HCT116 (cell line): ENCODE results near the gene TTYH1. TPM values are rescaled to one million over a fixed set of nuclear protein-coding genes. Genes with fewer than 3 reads are reported as not detected.
A peak's percentile ranks its signal among the peaks of the same experiment; 100 is the strongest.

Experiments
- ATAC-seq: fragments of 200-7000 bp; cut with Tn5 transposase; 2 replicates; pipeline ENCODE4 v1.9.1; 2020; ENCODE audit warnings: mild to moderate bottlenecking, moderate library complexity
- BruUV-seq: library from RNA; stranded (reverse); fragments of 400-500 nt; replicated peaks from 2 replicates; lab custom pipeline; 2021; lab: Mats Ljungman, UMichigan
- CTCF ChIA-PET: fragments of 300-600 bp; sonication (Branson Sonifier 250); formaldehyde crosslinking; loops from one replicate; lab custom pipeline; 2021; ENCODE audit warnings: antibody characterized with exemption; lab: Charles Lee
- POLR2A ChIA-PET: fragments of 300-600, 350-600 bp; sonication (Branson Sonifier 250); formaldehyde crosslinking; loops from one replicate; lab custom pipeline; 2021; ENCODE audit warnings: antibody characterized with exemption; lab: Charles Lee
- RAD21 ChIA-PET, 2 experiments: fragments of 300-600 bp; sonication (Branson Sonifier 250); formaldehyde crosslinking; loops; one replicate each; lab custom pipeline; 2023; ENCODE audit warnings: low total read pairs in 2 of 2; ENCODE audit not compliant: uncharacterized antibody in 2 of 2, unreplicated experiment in 2 of 2, low non-redundant PET in 1 of 2; lab: Charles Lee
- DNase-seq: peaks from one replicate; pipeline ENCODE4 v3.0.0-alpha.2; 2010; ENCODE audit warnings: low read depth, low spot score
- H2AFZ ChIP-seq: fragments of 200-600 bp; shearing (Covaris generic), sonication (generic); 2 replicates; pipeline ENCODE4 v1.6.1; 2017; ENCODE audit warnings: low read depth, mixed run types, mixed read lengths, antibody characterized with exemption, low read length; ENCODE audit not compliant: poor library complexity, severe bottlenecking
- H3K27ac ChIP-seq: 2 replicates; pipeline ENCODE4 v1.5.1; 2012; ENCODE audit warnings: low read depth, low read length
- H3K27me3 ChIP-seq: fragments of 200-600 bp; sonication (generic); 2 replicates; pipeline ENCODE4 v1.6.1; 2016; ENCODE audit warnings: mixed run types, low read length, mixed read lengths; ENCODE audit not compliant: insufficient read depth
- H3K36me3 ChIP-seq, 2 experiments: fragments of 200-500 bp in 1 of 2; fragments of 200-600 bp in 1 of 2; sonication (Bioruptor generic) in 1 of 2; sonication (generic) in 1 of 2; 2 replicates each; pipeline versions ENCODE4 v1.5.1 to v1.6.1; 2014 to 2016; ENCODE audit warnings: low read length in 2 of 2, inconsistent platforms in 1 of 2, mixed read lengths in 1 of 2, mixed run types in 1 of 2; ENCODE audit not compliant: insufficient read depth in 2 of 2, control insufficient read depth in 1 of 2
- H3K4me1 ChIP-seq, 2 experiments: fragments of 200-600 bp in 1 of 2; sonication (generic) in 1 of 2; 2 replicates each; pipeline versions ENCODE4 v1.5.1 to v1.6.1; 2012 to 2017; ENCODE audit warnings: low read length in 2 of 2, inconsistent platforms in 1 of 2, mild to moderate bottlenecking in 1 of 2, mixed read lengths in 1 of 2, mixed run types in 1 of 2, moderate library complexity in 1 of 2; ENCODE audit not compliant: insufficient read depth in 2 of 2, control insufficient read depth in 1 of 2
- H3K4me2 ChIP-seq: fragments of 200-600 bp; sonication (generic); 2 replicates; pipeline ENCODE4 v1.6.1; 2017; ENCODE audit warnings: mixed run types, low read length, mixed read lengths
- H3K4me3 ChIP-seq, 2 experiments: fragments of 200-600 bp in 1 of 2; sonication (generic) in 1 of 2; replicated peaks in 1 of 2; 2 replicates each; pipeline ENCODE4 v1.5.1; 2011 to 2016; ENCODE audit warnings: low read length in 2 of 2, control low read depth in 1 of 2, low read depth in 1 of 2, mild to moderate bottlenecking in 1 of 2, mixed read lengths in 1 of 2, mixed run types in 1 of 2
- H3K79me2 ChIP-seq: fragments of 200-600 bp; sonication (generic); 2 replicates; pipeline ENCODE4 v1.6.1; 2017; ENCODE audit warnings: mild to moderate bottlenecking, mixed run types, low read length, moderate library complexity, mixed read lengths; ENCODE audit not compliant: insufficient read depth
- H3K9ac ChIP-seq: fragments of 200-600 bp; sonication (generic); 2 replicates; pipeline ENCODE4 v1.6.1; 2016; ENCODE audit warnings: low read length, mixed read lengths
- H3K9me2 ChIP-seq: fragments of 200-600 bp; sonication (generic), shearing (Covaris generic); 2 replicates; pipeline ENCODE4 v1.6.1; 2017; ENCODE audit warnings: mixed run types, mild to moderate bottlenecking, moderate library complexity; ENCODE audit not compliant: insufficient read depth
- H3K9me3 ChIP-seq, 2 experiments: fragments of 200-500 bp in 1 of 2; fragments of 200-600 bp in 1 of 2; sonication (Bioruptor generic) in 1 of 2; sonication (generic) in 1 of 2; 2 replicates each; pipeline ENCODE4 v1.6.1; 2014 to 2017; ENCODE audit warnings: low read length in 2 of 2, mixed read lengths in 2 of 2, inconsistent platforms in 1 of 2, low read depth in 1 of 2, mild to moderate bottlenecking in 1 of 2, mixed run types in 1 of 2, moderate library complexity in 1 of 2; ENCODE audit not compliant: control insufficient read depth in 1 of 2, insufficient read depth in 1 of 2
- H4K20me1 ChIP-seq: fragments of 200-600 bp; sonication (generic), shearing (Covaris generic); 2 replicates; pipeline ENCODE4 v1.6.1; 2017; ENCODE audit warnings: mixed run types, mild to moderate bottlenecking, moderate library complexity; ENCODE audit not compliant: insufficient read depth
- CEBPB ChIP-seq: IDR thresholded peaks from 2 replicates; pipeline ENCODE4 v1.6.1; 2012; ENCODE audit warnings: low read depth
- ELF1 ChIP-seq: IDR thresholded peaks from 2 replicates; pipeline ENCODE4 v1.6.1; 2012; ENCODE audit warnings: low read depth, borderline replicate concordance
- EZH2 ChIP-seq: fragments of 200-600 bp; sonication (generic); IDR thresholded peaks from 2 replicates; pipeline ENCODE4 v1.6.1; 2017; ENCODE audit warnings: antibody characterized with exemption, mixed run types
- POLR2A ChIP-seq: IDR thresholded peaks from 2 replicates; pipeline ENCODE4 v1.7.0; 2011; ENCODE audit warnings: borderline replicate concordance; ENCODE audit not compliant: insufficient read depth, insufficient read length; ENCODE audit errors: extremely low read depth
- RAD21 ChIP-seq: IDR thresholded peaks from 2 replicates; pipeline ENCODE4 v1.6.1; 2012; ENCODE audit warnings: low read depth, mild to moderate bottlenecking
- SIN3A ChIP-seq: IDR thresholded peaks from 2 replicates; pipeline ENCODE4 v1.6.1; 2012; ENCODE audit warnings: low read depth
- YY1 ChIP-seq: IDR thresholded peaks from 2 replicates; pipeline ENCODE4 v1.6.1; 2011; ENCODE audit warnings: low read length, low read depth, moderate library complexity, mild to moderate bottlenecking; ENCODE audit not compliant: insufficient replicate concordance; ENCODE audit errors: extremely low read depth
- ZFX ChIP-seq: fragments of 450-650 bp; IDR thresholded peaks from 2 replicates; pipeline ENCODE4 v1.6.1; 2017
- ZNF274 ChIP-seq: fragments of 200-500 bp; sonication (Bioruptor generic); IDR thresholded peaks from 2 replicates; pipeline ENCODE4 v1.6.1; 2014; ENCODE audit warnings: mild to moderate bottlenecking, low read depth, low read length, inconsistent platforms
- intact Hi-C: fragments of 100-400 bp; cut with micrococcal nuclease; formaldehyde crosslinking; loops from 2 replicates; pipeline ENCODE4 v1.10.0; 2022
- total RNA-seq: library from RNA; stranded (reverse); gene quantifications from one replicate; pipeline ENCODE4 v1.2.1, GENCODE V29; 2021; ENCODE audit not compliant: unreplicated experiment
- TF ChIP-seq, protein P1 (sequence below): IDR thresholded peaks from 2 replicates; pipeline ENCODE4 v1.6.1; 2012; ENCODE audit warnings: low read depth

TTYH1 gene
- total RNA-seq, 1 experiment from 2014 or later = 0.37 TPM

DNA sequence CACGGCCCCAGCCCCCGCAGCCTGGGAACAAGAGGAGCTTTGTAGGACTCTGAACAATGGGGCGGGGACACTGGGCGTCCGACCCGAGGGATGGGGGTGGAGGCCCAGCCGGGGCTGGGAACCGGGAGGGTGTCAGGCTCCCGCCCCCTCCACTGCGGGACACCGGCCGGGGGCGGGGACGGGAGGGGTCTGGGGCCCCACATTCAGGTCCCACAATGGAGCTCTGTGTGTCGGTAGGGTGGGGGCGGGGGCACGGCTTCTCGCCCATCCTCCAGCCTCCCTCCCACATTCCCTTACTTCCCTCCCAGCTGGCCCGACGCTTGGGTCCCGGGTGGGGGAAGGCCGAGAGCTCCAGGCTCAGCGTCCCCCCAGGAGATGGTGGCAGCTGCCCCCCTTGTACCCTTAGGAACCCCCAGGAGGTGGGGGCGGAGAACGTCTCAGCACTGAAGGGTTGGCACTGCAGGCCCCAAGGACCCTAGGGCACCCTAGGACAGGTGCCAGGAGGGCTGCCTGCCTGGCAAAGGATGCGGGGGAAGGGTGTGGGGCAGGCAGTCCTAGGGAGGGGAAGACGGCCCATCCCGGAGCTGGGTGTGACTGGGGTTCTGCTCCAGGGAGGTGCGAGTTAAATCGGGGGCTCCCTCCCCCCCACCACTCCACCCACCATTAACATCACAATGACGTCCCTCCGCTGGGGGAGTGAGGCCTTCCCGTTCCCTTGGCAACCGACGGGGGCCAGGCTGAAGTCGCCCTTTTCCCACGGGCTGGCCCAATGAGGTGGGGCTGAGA lies 5.3 kb downstream of the TTYH1 start:
- CTCF ChIA-PET = interaction anchor here (1.8 kb wide), 1 partner anchor 10 kb away, joined by 4 read pairs; no protein-coding TSS in a partner anchor

More for the DNA sequence above, 5.3 kb downstream of the TTYH1 start:
- POLR2A ChIA-PET = interaction anchor here (0.7 to 1.5 kb wide), 2 partner anchors 10 kb away, joined by 3 to 4 read pairs; no protein-coding TSS in a partner anchor
- no peaks in the 10 kb centered on the region for H3K9me3 ChIP-seq
- H3K4me3 ChIP-seq = no peak overlapping the region
- H3K9ac ChIP-seq = no peak overlapping the region
- no peak overlapping the region for H2AFZ ChIP-seq
- H3K9me2 ChIP-seq = no peaks in the 10 kb centered on the region
- H3K27ac ChIP-seq = no peak overlapping the region
- intact Hi-C loops = no loop called here
- H3K79me2 ChIP-seq = no peaks in the 10 kb centered on the region
- no peak overlapping the region for H3K4me2 ChIP-seq
- ATAC-seq (peak; percentile 41; the same call in 1 of the 2 replicates), DNase-seq (no peak)
- H3K4me1 ChIP-seq = peaks cover 0 to 8% of the 10 kb centered on the region in 2 experiments; a peak in 1 of 4 replicates
- H3K27me3 ChIP-seq = no peaks in the 10 kb centered on the region
- H3K36me3 ChIP-seq = no peaks in the 10 kb centered on the region
- TF ChIP-seq CEBPB = no peak
- TF ChIP-seq SIN3A = no peak
- TF ChIP-seq ZNF274 = no peak
- TF ChIP-seq EZH2 = no peak
- no peak for TF ChIP-seq POLR2A
- no peak for TF ChIP-seq ELF1
- no peak for TF ChIP-seq ZFX
- TF ChIP-seq, protein P1, sequence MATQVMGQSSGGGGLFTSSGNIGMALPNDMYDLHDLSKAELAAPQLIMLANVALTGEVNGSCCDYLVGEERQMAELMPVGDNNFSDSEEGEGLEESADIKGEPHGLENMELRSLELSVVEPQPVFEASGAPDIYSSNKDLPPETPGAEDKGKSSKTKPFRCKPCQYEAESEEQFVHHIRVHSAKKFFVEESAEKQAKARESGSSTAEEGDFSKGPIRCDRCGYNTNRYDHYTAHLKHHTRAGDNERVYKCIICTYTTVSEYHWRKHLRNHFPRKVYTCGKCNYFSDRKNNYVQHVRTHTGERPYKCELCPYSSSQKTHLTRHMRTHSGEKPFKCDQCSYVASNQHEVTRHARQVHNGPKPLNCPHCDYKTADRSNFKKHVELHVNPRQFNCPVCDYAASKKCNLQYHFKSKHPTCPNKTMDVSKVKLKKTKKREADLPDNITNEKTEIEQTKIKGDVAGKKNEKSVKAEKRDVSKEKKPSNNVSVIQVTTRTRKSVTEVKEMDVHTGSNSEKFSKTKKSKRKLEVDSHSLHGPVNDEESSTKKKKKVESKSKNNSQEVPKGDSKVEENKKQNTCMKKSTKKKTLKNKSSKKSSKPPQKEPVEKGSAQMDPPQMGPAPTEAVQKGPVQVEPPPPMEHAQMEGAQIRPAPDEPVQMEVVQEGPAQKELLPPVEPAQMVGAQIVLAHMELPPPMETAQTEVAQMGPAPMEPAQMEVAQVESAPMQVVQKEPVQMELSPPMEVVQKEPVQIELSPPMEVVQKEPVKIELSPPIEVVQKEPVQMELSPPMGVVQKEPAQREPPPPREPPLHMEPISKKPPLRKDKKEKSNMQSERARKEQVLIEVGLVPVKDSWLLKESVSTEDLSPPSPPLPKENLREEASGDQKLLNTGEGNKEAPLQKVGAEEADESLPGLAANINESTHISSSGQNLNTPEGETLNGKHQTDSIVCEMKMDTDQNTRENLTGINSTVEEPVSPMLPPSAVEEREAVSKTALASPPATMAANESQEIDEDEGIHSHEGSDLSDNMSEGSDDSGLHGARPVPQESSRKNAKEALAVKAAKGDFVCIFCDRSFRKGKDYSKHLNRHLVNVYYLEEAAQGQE = no peak
- no peak for TF ChIP-seq YY1
- no peak for TF ChIP-seq RAD21
- no peaks in the 10 kb centered on the region for H4K20me1 ChIP-seq
- BruUV-seq = no TSS peak
- RAD21 ChIA-PET = no interaction called here
